CD4-positive, alpha-beta T cell treated with Interferon gamma for 1 hour (primary cell): ENCODE results near the gene LIPN.

Experiments
- DNase-seq: peaks from one replicate; pipeline ENCODE4 v3.0.0-alpha.2; 2020

LIPN gene

GRCh38 chr10:88786032-88786770 lies 26.4 kb downstream of the LIPN start:
- DNase-seq: no peak

GRCh38 chr10:88787463-88787862 lies 27.6 kb downstream of the LIPN start:
- DNase-seq: no peak

- no peak for DNase-seq
Observed at GRCh38 chr10:88788924-88789323, 29.1 kb downstream of the LIPN start.

GRCh38 chr10:88791924-88792323 lies 32.1 kb downstream of the LIPN start:
- DNase-seq: no peak

- DNase-seq: peak; percentile 68
Observed at GRCh38 chr10:88792661-88793060, 32.8 kb downstream of the LIPN start.

GRCh38 chr10:88793712-88794299 lies 34.0 kb downstream of the LIPN start:
- no peak for DNase-seq

GRCh38 chr10:88794731-88795130 lies 34.9 kb downstream of the LIPN start:
- no peak for DNase-seq

GRCh38 chr10:88800152-88801125 lies 40.6 kb downstream of the LIPN start:
- DNase-seq: no peak

GRCh38 chr10:88802523-88803285 lies 42.9 kb downstream of the LIPN start, which contains the start of gene LIPM:
LIPM (plus strand) TSS chr10:88802730; CDS start chr10:88802897, 167 bp downstream.
- no peak for DNase-seq

- no peak for DNase-seq
Observed at GRCh38 chr10:88803641-88804040, 43.8 kb downstream of the LIPN start.

DNA sequence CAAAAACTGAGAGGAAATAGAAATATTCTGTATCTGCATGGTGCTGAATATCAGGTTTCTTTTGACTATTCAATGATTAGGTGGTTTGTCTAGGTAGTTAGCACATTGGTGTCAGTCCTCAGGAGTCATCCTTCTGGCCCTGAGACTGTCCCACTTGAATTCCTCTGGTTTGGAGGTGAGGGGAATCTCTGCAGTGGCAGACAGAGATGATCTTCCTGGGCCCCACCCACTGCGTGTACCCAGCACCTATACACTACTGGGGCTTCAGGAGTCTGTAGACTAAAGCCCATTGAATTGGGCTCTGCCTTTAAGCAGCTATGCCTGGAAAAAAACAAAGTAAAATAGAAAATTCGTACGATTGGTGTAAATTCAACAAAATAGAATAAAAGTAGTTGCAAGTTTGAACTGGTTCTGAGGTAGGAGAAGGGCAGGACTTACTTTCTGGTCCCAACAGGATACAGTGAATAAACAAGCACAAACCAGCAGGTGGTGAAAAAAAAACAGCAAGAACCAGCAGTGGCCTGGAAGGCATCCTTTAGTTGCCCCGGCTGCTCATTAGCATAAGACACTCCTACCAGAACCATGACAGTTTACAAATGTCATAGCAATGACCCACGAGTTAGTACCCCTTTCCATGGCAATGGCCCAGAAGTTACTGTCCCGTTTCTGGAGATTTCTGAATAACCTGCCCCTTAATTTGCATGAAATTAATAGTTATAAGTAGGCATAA lies 44.4 kb downstream of the LIPN start:
- no peak for DNase-seq

GRCh38 chr10:88805361-88805760 lies 45.5 kb downstream of the LIPN start:
- DNase-seq: no peak

DNA sequence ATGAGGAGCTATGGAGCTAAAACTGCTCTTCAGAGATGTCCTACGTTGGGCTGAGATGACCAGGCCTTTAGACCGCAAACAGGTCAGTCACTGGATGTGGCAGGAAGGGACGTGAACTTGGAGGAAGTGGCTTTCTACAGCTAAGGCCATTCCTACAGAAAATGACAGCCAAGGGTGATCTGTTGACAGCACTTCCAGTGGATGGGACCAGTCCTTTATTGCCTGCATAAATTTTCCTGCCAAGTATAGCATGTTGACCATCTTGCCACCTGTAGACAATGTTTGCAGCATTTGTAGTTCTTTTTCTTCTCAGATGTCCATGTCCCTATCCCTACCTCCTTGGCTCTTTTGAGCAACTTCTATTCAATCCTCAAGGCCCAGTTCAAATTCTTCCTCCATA lies 46.1 kb downstream of the LIPN start:
- DNase-seq: no peak

DNA sequence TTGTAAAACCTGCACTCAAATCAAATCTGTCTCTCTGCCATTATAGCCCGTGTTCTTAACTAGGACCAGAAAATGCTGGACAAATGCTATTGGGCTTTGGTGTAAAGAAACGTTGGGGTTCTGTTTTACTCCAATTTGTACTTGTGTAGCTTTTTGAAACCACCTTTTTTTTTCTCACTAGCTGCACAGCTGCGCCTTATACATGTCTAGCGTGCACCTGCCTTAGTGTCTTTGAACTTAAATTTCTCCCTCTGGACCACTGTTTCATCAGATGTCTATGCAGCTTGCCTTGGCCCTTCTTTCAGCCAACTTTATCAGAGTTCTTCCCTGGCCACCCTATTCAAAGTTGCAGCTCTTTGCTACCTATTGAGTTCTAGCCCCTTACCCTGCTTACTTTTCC lies 49.8 kb downstream of the LIPN start:
- DNase-seq: no peak

- DNase-seq: peak; percentile 27
Observed at GRCh38 chr10:88810196-88810961, 50.6 kb downstream of the LIPN start.

DNA sequence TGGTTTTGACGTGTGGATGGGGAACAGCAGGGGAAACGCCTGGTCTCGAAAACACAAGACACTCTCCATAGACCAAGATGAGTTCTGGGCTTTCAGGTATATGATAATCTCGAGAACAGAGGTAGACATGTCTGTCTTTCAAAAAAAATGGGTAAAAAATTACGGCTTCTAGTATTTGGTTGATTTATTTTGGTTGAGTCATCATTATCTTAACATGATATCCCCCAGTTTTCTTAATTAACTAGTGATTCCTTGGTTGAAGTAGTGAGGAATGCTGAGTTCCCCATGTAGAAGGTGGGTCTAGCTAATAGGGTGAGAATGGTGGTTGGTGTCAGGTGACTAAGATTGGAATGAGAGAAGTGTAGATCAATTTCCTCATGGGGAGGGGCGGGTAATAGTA lies 53.4 kb downstream of the LIPN start:
- no peak for DNase-seq

- DNase-seq: no peak
Observed at GRCh38 chr10:88819290-88819689, 59.5 kb downstream of the LIPN start.

GRCh38 chr10:88820748-88821401 lies 61.1 kb downstream of the LIPN start:
- DNase-seq: no peak

- DNase-seq: no peak
Observed at GRCh38 chr10:88826388-88826787, 66.6 kb downstream of the LIPN start.

- DNase-seq: no peak
Observed at GRCh38 chr10:88827671-88828070, 67.9 kb downstream of the LIPN start.

- no peak for DNase-seq
Observed at GRCh38 chr10:88828310-88828709, 68.5 kb downstream of the LIPN start.
